Thymus (tissue), 11 donors: ENCODE results near the gene DCBLD2. TPM values are rescaled to one million over a fixed set of nuclear protein-coding genes. Genes with fewer than 3 reads are reported as not detected.
"Not testable (repeated sequence)": the region's sequence is repeated elsewhere in the genome, so short reads cannot be mapped to it uniquely, and the experiment has no call there.

ENCODE experiments used
- DNase-seq, 9 donors: peaks; one replicate each; pipeline ENCODE4 v3.0.0-alpha.2; 2013; ENCODE audit warnings: low spot score in 9 of 9, low read depth in 6 of 9, missing footprints in 1 of 9
- H3K27ac ChIP-seq, 2 donors: one replicate each; pipeline ENCODE4 v1.5.1; 2013; ENCODE audit warnings: control low read depth in 1 of 2, low read depth in 1 of 2, low read length in 1 of 2, mild to moderate bottlenecking in 1 of 2, moderate library complexity in 1 of 2
- H3K27me3 ChIP-seq, 2 donors: one replicate each; pipeline ENCODE4 v1.5.1; 2013; ENCODE audit warnings: low read length in 1 of 2; ENCODE audit not compliant: control insufficient read depth in 2 of 2, insufficient read depth in 1 of 2
- H3K36me3 ChIP-seq, 2 donors: one replicate each; pipeline ENCODE4 v1.5.1; 2013; ENCODE audit warnings: low read length in 1 of 2, mild to moderate bottlenecking in 1 of 2, moderate library complexity in 1 of 2; ENCODE audit not compliant: control insufficient read depth in 2 of 2, insufficient read depth in 2 of 2
- H3K4me1 ChIP-seq, 2 donors: one replicate each; pipeline ENCODE4 v1.5.1; 2013; ENCODE audit warnings: low read length in 2 of 2; ENCODE audit not compliant: control insufficient read depth in 2 of 2, insufficient read depth in 2 of 2
- H3K4me3 ChIP-seq, 2 donors: one replicate each; pipeline ENCODE4 v1.5.1; 2013; ENCODE audit warnings: low read length in 2 of 2, control low read depth in 1 of 2, mild to moderate bottlenecking in 1 of 2
- H3K9me3 ChIP-seq, 2 donors: one replicate each; pipeline ENCODE4 v1.5.1; 2013; ENCODE audit warnings: low read length in 1 of 2, mild to moderate bottlenecking in 1 of 2; ENCODE audit not compliant: control insufficient read depth in 2 of 2, insufficient read depth in 1 of 2
- WGBS: extraction: QIAGEN DNeasy Blood & Tissue Kit; methylation state at CpG from one replicate; pipeline ENCODE4 v1.1.7; 2013; 5-methylcytosine and 5-hydroxymethylcytosine counted together
- polyA plus RNA-seq: library from polyadenylated mRNA; stranded (reverse); fragments of 200-250 nt; gene quantifications from one replicate; pipeline ENCODE4 v1.2.3, GENCODE V29; 2013
- total RNA-seq: library from RNA; stranded (reverse); fragments of 120-200 nt; gene quantifications from one replicate; pipeline ENCODE4 v1.2.4, GENCODE V29; 2013
- donor health status: healthy.

DCBLD2 gene
- total and polyA plus RNA-seq, 2 donors: 5.5 to 9.9 TPM

- H3K4me1 ChIP-seq: no peaks in the 10 kb centered on the region
Observed at GRCh38 chr3:98886525-98886924, 15.0 kb downstream of the DCBLD2 start.

GRCh38 chr3:98885851-98886250 lies 15.6 kb downstream of the DCBLD2 start:
- Histone ChIP-seq H3K27me3 (no peaks in the 10 kb centered on the region), H3K27ac (no peak overlapping the region), H3K4me1 (no peaks in the 10 kb centered on the region), H3K9me3 (no peaks in the 10 kb centered on the region), H3K36me3 (peaks cover 0 to 2% of the 10 kb centered on the region in 2 donors), H3K4me3 (no peak overlapping the region)
- peak in 1 of 9 donors; percentile 7 for DNase-seq
- 94% methylated on average over 1 of the region's 1 CpG for WGBS

More at GRCh38 chr3:98886525-98886924, 15.0 kb downstream of the DCBLD2 start:
- 84% methylated on average over 2 of the region's 2 CpGs for WGBS
- Histone ChIP-seq H3K27ac (no peak overlapping the region), H3K9me3 (no peaks in the 10 kb centered on the region), H3K27me3 (no peaks in the 10 kb centered on the region), H3K4me3 (no peak overlapping the region), H3K36me3 (no peaks in the 10 kb centered on the region)
- no peak for DNase-seq

GRCh38 chr3:98884675-98885371 lies 16.7 kb downstream of the DCBLD2 start:
- Histone ChIP-seq H3K36me3 (peaks cover 0 to 3% of the 10 kb centered on the region in 2 donors), H3K27ac (no peak overlapping the region), H3K4me3 (no peak overlapping the region), H3K4me1 (no peaks in the 10 kb centered on the region), H3K9me3 (no peaks in the 10 kb centered on the region), H3K27me3 (no peaks in the 10 kb centered on the region)
- WGBS: 92% methylated on average over 6 of the region's 6 CpGs
- DNase-seq: no peak

GRCh38 chr3:98882614-98883333 lies 18.7 kb downstream of the DCBLD2 start:
- not testable (repeated sequence) for H3K27me3 ChIP-seq, H3K27ac ChIP-seq, H3K9me3 ChIP-seq, H3K36me3 ChIP-seq, DNase-seq, H3K4me1 ChIP-seq, H3K4me3 ChIP-seq
- 99% methylated on average over 5 of the region's 5 CpGs for whole genome bisulfite sequencing

DNA sequence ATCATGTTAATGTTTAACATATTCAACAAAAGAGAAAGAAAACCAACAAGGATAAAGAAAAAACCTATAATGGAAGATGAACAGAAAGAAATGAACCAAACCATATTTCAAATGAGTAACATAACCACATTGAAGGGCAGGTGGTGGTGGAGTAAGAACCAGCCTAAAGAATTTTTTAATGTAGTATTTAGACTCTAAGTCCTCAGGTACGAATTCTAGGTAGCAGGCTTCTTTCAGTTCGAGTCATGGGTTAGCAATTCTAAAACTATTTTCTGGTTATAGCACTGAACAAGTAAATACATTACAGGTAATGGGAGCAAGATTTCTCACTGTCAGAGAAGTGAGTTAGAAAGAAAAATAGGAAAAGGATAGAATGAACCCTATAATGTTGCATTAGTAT lies 24.4 kb downstream of the DCBLD2 start:
- DNase-seq: no peak
- no peak overlapping the region for H3K27ac ChIP-seq
- 94% methylated on average over 2 of the region's 2 CpGs for WGBS
- H3K4me3 ChIP-seq: no peak overlapping the region
- H3K9me3 ChIP-seq: no peaks in the 10 kb centered on the region
- H3K27me3 ChIP-seq: no peaks in the 10 kb centered on the region
- H3K4me1 ChIP-seq: no peaks in the 10 kb centered on the region
- peaks cover 0 to 3% of the 10 kb centered on the region in 2 donors for H3K36me3 ChIP-seq

GRCh38 chr3:98875535-98875934 lies 26.0 kb downstream of the DCBLD2 start:
- no peak overlapping the region for H3K27ac ChIP-seq
- 87% methylated on average over 3 of the region's 3 CpGs for WGBS
- H3K4me3 ChIP-seq: no peak overlapping the region
- no peaks in the 10 kb centered on the region for H3K9me3 ChIP-seq
- DNase-seq: no peak
- no peaks in the 10 kb centered on the region for H3K27me3 ChIP-seq
- no peaks in the 10 kb centered on the region for H3K36me3 ChIP-seq
- H3K4me1 ChIP-seq: no peaks in the 10 kb centered on the region

DNA sequence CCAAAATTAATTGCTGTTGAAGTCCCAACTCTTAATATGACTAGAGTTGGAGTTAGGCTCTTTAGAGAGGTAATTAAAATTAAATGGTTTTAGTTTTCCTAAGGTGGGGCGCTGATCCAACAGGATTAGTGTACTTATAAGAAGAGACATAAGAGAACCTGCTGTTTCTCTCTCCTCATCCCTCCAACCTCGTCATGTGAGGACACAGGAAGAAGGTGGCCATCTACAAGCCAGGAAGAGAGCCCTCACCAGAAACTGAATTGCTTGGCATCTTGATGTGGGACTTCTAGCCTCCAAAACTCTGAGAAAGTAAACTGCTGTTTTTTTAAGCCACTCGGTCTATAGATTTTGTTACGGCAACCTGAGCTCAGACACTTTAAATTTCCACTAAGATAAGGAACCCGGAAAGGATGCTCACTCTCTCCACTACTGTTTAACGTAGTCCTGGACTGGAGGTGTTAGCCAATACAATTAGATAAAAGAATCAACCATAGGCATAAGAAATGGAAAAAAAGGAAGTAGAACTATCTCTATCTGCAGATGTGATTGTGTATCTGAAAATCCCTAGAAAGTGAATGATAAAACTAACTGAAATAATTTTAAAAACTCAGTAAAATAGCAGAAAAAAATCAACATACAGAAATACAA lies 26.8 kb downstream of the DCBLD2 start:
- Histone ChIP-seq H3K27ac (no peak overlapping the region), H3K9me3 (no peaks in the 10 kb centered on the region), H3K4me1 (no peaks in the 10 kb centered on the region), H3K4me3 (no peak overlapping the region), H3K27me3 (no peaks in the 10 kb centered on the region), H3K36me3 (no peaks in the 10 kb centered on the region)
- WGBS: 96% methylated on average over 6 of the region's 6 CpGs
- DNase-seq: no peak

DNA sequence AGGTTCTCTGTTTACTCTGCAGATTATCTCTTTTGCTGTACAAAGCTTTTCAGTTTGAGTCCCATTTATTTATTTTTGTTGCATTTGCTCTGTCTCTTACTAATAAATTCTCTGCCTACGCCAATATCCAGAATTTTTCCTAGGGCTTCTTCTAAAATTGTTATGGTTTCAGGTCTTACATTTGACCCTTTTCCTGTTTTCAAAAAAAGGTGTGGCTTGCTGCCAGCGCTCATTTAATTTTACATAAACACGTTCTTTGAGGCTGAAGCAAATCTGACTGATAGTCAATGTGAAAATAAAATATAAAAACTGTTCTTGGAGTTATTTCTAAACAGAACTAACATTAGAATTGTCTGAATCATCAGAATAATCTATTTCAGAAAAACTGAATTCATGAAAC lies 32.1 kb downstream of the DCBLD2 start:
- no peaks in the 10 kb centered on the region for H3K4me1 ChIP-seq
- WGBS: 95% methylated on average over 3 of the region's 3 CpGs
- H3K9me3 ChIP-seq: no peaks in the 10 kb centered on the region
- DNase-seq: no peak
- no peak overlapping the region for H3K27ac ChIP-seq
- no peaks in the 10 kb centered on the region for H3K36me3 ChIP-seq
- no peak overlapping the region for H3K4me3 ChIP-seq
- no peaks in the 10 kb centered on the region for H3K27me3 ChIP-seq

- not testable (repeated sequence) for DNase-seq, H3K36me3 ChIP-seq
- 99% methylated on average over 21 of the region's 21 CpGs for WGBS
Observed at GRCh38 chr3:98857971-98858370, 43.5 kb downstream of the DCBLD2 start.

More at GRCh38 chr3:98857971-98858370, 43.5 kb downstream of the DCBLD2 start:
- not testable (repeated sequence) for H3K4me1 ChIP-seq, H3K27me3 ChIP-seq, H3K27ac ChIP-seq, H3K4me3 ChIP-seq
- H3K9me3 ChIP-seq: peaks cover 0 to 10% of the 10 kb centered on the region in 2 donors
